GM23338 (cell line): ENCODE results near the gene IL36A. TPM values are rescaled to one million over a fixed set of nuclear protein-coding genes. Genes with fewer than 3 reads are reported as not detected.

Experiments used
- ATAC-seq: fragments of 200-7000 bp; cut with Tn5 transposase; 3 replicates; pipeline ENCODE4 v1.9.1; 2020
- DNase-seq: peaks from one replicate; pipeline ENCODE4 v3.0.0-alpha.2; 2015; ENCODE audit warnings: low spot score
- H2AFZ ChIP-seq: fragments of 200-600 bp; sonication (generic); 2 replicates; pipeline ENCODE4 v1.8.0; 2016; ENCODE audit warnings: antibody characterized with exemption, mild to moderate bottlenecking, moderate library complexity
- H3F3A ChIP-seq: fragments of 200-600 bp; sonication (generic); replicated peaks from 2 replicates; pipeline ENCODE4 v1.8.0; 2017; ENCODE audit warnings: antibody characterized with exemption, mixed run types, low read depth
- H3K27ac ChIP-seq: fragments of 200-600 bp; sonication (generic); 2 replicates; pipeline ENCODE4 v1.6.1; 2016; ENCODE audit warnings: low read depth
- H3K27me3 ChIP-seq: fragments of 200-600 bp; sonication (generic); 2 replicates; pipeline ENCODE4 v1.8.0; 2016; ENCODE audit warnings: mild to moderate bottlenecking, mixed run types, moderate library complexity; ENCODE audit not compliant: insufficient read depth
- H3K36me3 ChIP-seq: fragments of 200-600 bp; sonication (generic); 2 replicates; pipeline ENCODE4 v1.8.0; 2016; ENCODE audit warnings: mild to moderate bottlenecking; ENCODE audit not compliant: insufficient read depth
- H3K4me1 ChIP-seq: fragments of 200-600 bp; sonication (generic); 2 replicates; pipeline ENCODE4 v1.8.0; 2016; ENCODE audit warnings: mild to moderate bottlenecking, moderate library complexity; ENCODE audit not compliant: insufficient read depth
- H3K4me2 ChIP-seq: fragments of 200-600 bp; sonication (generic); 2 replicates; pipeline ENCODE4 v1.7.1; 2017; ENCODE audit warnings: mixed run types
- H3K4me3 ChIP-seq: fragments of 200-600 bp; sonication (generic); 2 replicates; pipeline ENCODE4 v1.6.1; 2016; ENCODE audit warnings: mixed run types
- H3K79me2 ChIP-seq: fragments of 200-600 bp; sonication (generic); replicated peaks from 2 replicates; pipeline ENCODE4 v1.8.0; 2017; ENCODE audit warnings: mild to moderate bottlenecking; ENCODE audit not compliant: insufficient read depth
- H3K9me2 ChIP-seq: fragments of 200-600 bp; sonication (generic); 2 replicates; pipeline ENCODE4 v1.8.0; 2017; ENCODE audit not compliant: insufficient read depth
- H4K20me1 ChIP-seq: fragments of 200-600 bp; sonication (generic); replicated peaks from 2 replicates; pipeline ENCODE4 v1.8.0; 2017; ENCODE audit warnings: mild to moderate bottlenecking; ENCODE audit not compliant: insufficient read depth
- H3K27ac Mint-ChIP-seq: 2 replicates; pipeline ENCODE4 v1.8.0; 2020; ENCODE audit warnings: inconsistent platforms, mild to moderate bottlenecking, moderate library complexity, mixed read lengths
- H3K27me3 Mint-ChIP-seq: 3 replicates; pipeline ENCODE4 v1.8.0; 2022; ENCODE audit warnings: low read depth, mild to moderate bottlenecking, moderate library complexity, mixed read lengths, inconsistent platforms; ENCODE audit not compliant: insufficient read depth, poor library complexity
- H3K36me3 Mint-ChIP-seq: 3 replicates; pipeline ENCODE4 v1.8.0; 2021; ENCODE audit warnings: low read depth, mild to moderate bottlenecking, inconsistent platforms, moderate library complexity, mixed read lengths
- H3K4me1 Mint-ChIP-seq: 3 replicates; pipeline ENCODE4 v1.8.0; 2020; ENCODE audit warnings: mild to moderate bottlenecking, inconsistent platforms, mixed read lengths
- H3K4me3 Mint-ChIP-seq: 3 replicates; pipeline ENCODE4 v1.8.0; 2021; ENCODE audit warnings: moderate library complexity, mild to moderate bottlenecking, inconsistent platforms, mixed read lengths
- H3K9me3 Mint-ChIP-seq: 3 replicates; pipeline ENCODE4 v1.8.0; 2020; ENCODE audit warnings: moderate library complexity, mild to moderate bottlenecking, inconsistent platforms, mixed read lengths
- EZH2 ChIP-seq: fragments of 200-600 bp; sonication (generic); IDR thresholded peaks from one replicate; pipeline ENCODE4 v1.8.0; 2017; ENCODE audit warnings: antibody characterized with exemption, mild to moderate bottlenecking, low read depth; ENCODE audit not compliant: unreplicated experiment
- NANOG ChIP-seq: IDR thresholded peaks from 2 replicates; pipeline ENCODE4 v1.6.1; 2016; ENCODE audit warnings: antibody characterized with exemption, borderline replicate concordance
- ZNF114 ChIP-seq: fragments of 250-450 bp; sonication (Bioruptor Pico); IDR thresholded peaks from 2 replicates; pipeline ENCODE4 v1.5.0; 2020; ENCODE audit warnings: mild to moderate bottlenecking, moderate library complexity
- ZNF331 ChIP-seq: fragments of 250-450 bp; sonication (Bioruptor Pico); IDR thresholded peaks from 2 replicates; pipeline ENCODE4 v1.5.0; 2020; ENCODE audit warnings: low read depth, mild to moderate bottlenecking, moderate library complexity
- polyA plus RNA-seq: library from polyadenylated mRNA; unstranded; fragments of >200 nt; fragmentation: Nextera tagmentation; extraction: Ambion mirVana; gene quantifications from 2 replicates; pipeline ENCODE4 v1.2.1, GENCODE V29; 2016
- total RNA-seq: library from RNA; depleted of rRNA; stranded (reverse); fragments of >200 nt; shearing (Covaris generic); gene quantifications from 2 replicates; pipeline ENCODE4 v1.2.3, GENCODE V29; 2014
- TF ChIP-seq, protein P1 (sequence below), 2 experiments: fragments of 200-600 bp in 1 of 2; sonication (generic) in 1 of 2; conservative IDR thresholded peaks; 2 replicates each; pipeline versions ENCODE4 v1.5.1 to v1.6.1; 2016 to 2017; ENCODE audit warnings: antibody characterized with exemption in 2 of 2, low read depth in 2 of 2, mild to moderate bottlenecking in 2 of 2, moderate library complexity in 1 of 2
- TF ChIP-seq, protein P2 (sequence below): IDR thresholded peaks from 2 replicates; pipeline ENCODE4 v1.6.1; 2016; ENCODE audit warnings: antibody characterized with exemption
- TF ChIP-seq, protein P3 (sequence below): fragments of 250-450 bp; sonication (Bioruptor Pico); IDR thresholded peaks from 2 replicates; pipeline ENCODE4 v1.5.0; 2020; ENCODE audit warnings: mild to moderate bottlenecking, moderate library complexity

The IL36A gene
- total and polyA plus RNA-seq, 2 experiments from 2014 or later, result not detected

DNA sequence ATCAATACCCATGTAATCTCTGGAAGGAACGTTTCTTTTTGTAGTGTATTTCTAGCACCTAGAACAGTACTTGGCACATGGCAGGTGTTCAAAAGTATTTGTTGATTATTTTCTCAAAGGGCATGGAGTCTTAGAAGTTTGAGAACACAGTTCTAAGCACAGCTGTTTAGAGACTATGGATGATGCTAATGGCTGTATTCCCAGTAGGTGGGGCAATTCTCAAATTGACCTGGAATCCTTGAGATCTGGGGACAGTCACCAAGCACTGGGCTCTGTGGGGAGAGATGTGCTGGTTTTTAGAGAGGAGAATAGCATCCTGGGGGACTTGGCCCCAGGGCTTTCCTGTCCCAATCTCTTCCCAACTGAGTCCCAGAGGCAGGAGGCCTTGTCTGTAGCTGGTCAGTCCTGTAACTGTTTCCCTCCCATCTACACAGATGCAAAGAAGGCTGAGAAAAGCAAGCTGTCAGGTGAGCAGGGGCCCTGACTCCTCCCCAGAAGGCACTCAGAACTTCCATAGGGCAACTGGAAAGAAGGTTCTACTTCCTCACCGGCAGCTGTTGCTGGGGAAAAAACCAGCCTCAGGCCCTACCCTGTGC lies 44.9 kb upstream of the IL36A start:
- Mint-ChIP-seq H3K27me3 (peaks cover 2% of the 10 kb centered on the region), H3K9me3 (no peaks in the 10 kb centered on the region), H3K36me3 (no peaks in the 10 kb centered on the region), H3K4me3 (no peak overlapping the region), H3K27ac (no peak overlapping the region), H3K4me1 (no peaks in the 10 kb centered on the region)
- no peak overlapping the region for H3K4me3 ChIP-seq
- TF ChIP-seq, protein P1, sequence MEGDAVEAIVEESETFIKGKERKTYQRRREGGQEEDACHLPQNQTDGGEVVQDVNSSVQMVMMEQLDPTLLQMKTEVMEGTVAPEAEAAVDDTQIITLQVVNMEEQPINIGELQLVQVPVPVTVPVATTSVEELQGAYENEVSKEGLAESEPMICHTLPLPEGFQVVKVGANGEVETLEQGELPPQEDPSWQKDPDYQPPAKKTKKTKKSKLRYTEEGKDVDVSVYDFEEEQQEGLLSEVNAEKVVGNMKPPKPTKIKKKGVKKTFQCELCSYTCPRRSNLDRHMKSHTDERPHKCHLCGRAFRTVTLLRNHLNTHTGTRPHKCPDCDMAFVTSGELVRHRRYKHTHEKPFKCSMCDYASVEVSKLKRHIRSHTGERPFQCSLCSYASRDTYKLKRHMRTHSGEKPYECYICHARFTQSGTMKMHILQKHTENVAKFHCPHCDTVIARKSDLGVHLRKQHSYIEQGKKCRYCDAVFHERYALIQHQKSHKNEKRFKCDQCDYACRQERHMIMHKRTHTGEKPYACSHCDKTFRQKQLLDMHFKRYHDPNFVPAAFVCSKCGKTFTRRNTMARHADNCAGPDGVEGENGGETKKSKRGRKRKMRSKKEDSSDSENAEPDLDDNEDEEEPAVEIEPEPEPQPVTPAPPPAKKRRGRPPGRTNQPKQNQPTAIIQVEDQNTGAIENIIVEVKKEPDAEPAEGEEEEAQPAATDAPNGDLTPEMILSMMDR (conservative IDR thresholded peaks at IDR 0.05; ENCODE audit: low read depth in 2 of 2), result peak; percentile 30 to 35
- no peak for TF ChIP-seq EZH2
- TF ChIP-seq ZNF331 (CRISPR knock-in tag), result no peak
- TF ChIP-seq, protein P2, sequence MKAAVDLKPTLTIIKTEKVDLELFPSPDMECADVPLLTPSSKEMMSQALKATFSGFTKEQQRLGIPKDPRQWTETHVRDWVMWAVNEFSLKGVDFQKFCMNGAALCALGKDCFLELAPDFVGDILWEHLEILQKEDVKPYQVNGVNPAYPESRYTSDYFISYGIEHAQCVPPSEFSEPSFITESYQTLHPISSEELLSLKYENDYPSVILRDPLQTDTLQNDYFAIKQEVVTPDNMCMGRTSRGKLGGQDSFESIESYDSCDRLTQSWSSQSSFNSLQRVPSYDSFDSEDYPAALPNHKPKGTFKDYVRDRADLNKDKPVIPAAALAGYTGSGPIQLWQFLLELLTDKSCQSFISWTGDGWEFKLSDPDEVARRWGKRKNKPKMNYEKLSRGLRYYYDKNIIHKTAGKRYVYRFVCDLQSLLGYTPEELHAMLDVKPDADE, result no peak
- ATAC-seq, result peak; percentile 26; the same call in 2 of the 3 replicates
- no peak overlapping the region for H3K27ac ChIP-seq
- no peaks in the 10 kb centered on the region for H3K9me2 ChIP-seq
- DNase-seq, result peak; percentile 39
- H3K27me3 ChIP-seq, result no peaks in the 10 kb centered on the region
- no peak overlapping the region for H2AFZ ChIP-seq
- no peaks in the 10 kb centered on the region for H3K79me2 ChIP-seq
- H4K20me1 ChIP-seq, result no peaks in the 10 kb centered on the region
- peaks cover 4% of the 10 kb centered on the region; the same call in 1 of the 2 replicates for H3K4me1 ChIP-seq
- no peaks in the 10 kb centered on the region for H3F3A ChIP-seq
- H3K36me3 ChIP-seq, result no peaks in the 10 kb centered on the region
- H3K4me2 ChIP-seq, result no peak overlapping the region

DNA sequence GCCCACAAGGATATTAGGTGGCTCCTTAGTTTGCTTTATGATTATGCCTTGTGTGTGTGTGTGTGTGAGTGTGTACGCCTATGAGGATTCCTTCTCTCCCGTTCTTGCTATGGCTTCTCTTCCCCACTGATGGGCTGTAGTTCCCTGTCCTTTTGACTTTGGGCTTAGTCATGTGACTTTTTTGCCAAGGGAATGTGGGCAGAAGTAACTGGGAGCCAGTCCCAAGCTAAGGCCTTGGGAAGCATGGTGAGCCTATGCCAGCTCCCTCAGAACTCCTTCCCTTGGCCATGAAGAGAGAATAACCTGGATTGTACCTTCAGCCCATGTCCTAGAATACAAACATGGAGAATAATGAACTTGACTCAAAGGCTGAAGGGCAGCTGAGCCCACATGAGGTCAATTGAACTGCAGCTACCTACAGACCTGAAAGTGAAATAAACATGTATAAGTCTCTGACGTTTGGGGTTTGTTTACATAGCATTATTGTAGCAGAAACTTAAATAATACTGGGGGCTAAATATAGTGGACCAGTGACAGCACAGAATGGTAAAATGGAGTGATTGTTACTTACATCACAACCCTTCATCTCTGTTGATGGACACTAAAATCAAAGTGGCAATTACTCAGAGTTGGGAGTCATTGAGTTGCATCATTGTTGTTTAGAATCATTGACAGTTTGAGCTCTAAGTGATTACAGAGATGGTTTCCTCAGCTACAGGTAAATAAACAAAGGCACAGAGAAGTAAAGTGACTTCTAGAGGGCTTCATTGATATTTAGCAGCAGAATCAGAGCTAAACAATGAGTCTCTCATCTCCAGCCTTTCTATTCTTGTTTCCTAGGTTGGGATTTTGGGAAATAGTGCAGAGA lies 42.7 kb upstream of the IL36A start:
- Histone ChIP-seq H3K9me2 (no peaks in the 10 kb centered on the region), H4K20me1 (no peaks in the 10 kb centered on the region), H3K4me1 (peaks cover 4% of the 10 kb centered on the region; the same call in 1 of the 2 replicates), H3K79me2 (no peaks in the 10 kb centered on the region), H3K4me2 (no peak overlapping the region), H2AFZ (no peak overlapping the region), H3F3A (no peaks in the 10 kb centered on the region), H3K4me3 (no peak overlapping the region), H3K36me3 (no peaks in the 10 kb centered on the region), H3K27me3 (no peaks in the 10 kb centered on the region), H3K27ac (no peak overlapping the region)
- H3K36me3 Mint-ChIP-seq, result no peaks in the 10 kb centered on the region
- H3K27ac Mint-ChIP-seq, result no peak overlapping the region
- H3K27me3 Mint-ChIP-seq, result peaks cover 2% of the 10 kb centered on the region
- ATAC-seq (no peak), DNase-seq (no peak)
- H3K4me1 Mint-ChIP-seq, result no peaks in the 10 kb centered on the region
- no peak overlapping the region for H3K4me3 Mint-ChIP-seq
- no peaks in the 10 kb centered on the region for H3K9me3 Mint-ChIP-seq
- TF ChIP-seq EZH2, result no peak
- TF ChIP-seq ZNF331 (CRISPR knock-in tag), result no peak
- TF ChIP-seq, protein P1 (conservative IDR thresholded peaks at IDR 0.05; ENCODE audit: low read depth in 2 of 2), result no peak
- TF ChIP-seq ZNF114, result no peak
- TF ChIP-seq, protein P3, sequence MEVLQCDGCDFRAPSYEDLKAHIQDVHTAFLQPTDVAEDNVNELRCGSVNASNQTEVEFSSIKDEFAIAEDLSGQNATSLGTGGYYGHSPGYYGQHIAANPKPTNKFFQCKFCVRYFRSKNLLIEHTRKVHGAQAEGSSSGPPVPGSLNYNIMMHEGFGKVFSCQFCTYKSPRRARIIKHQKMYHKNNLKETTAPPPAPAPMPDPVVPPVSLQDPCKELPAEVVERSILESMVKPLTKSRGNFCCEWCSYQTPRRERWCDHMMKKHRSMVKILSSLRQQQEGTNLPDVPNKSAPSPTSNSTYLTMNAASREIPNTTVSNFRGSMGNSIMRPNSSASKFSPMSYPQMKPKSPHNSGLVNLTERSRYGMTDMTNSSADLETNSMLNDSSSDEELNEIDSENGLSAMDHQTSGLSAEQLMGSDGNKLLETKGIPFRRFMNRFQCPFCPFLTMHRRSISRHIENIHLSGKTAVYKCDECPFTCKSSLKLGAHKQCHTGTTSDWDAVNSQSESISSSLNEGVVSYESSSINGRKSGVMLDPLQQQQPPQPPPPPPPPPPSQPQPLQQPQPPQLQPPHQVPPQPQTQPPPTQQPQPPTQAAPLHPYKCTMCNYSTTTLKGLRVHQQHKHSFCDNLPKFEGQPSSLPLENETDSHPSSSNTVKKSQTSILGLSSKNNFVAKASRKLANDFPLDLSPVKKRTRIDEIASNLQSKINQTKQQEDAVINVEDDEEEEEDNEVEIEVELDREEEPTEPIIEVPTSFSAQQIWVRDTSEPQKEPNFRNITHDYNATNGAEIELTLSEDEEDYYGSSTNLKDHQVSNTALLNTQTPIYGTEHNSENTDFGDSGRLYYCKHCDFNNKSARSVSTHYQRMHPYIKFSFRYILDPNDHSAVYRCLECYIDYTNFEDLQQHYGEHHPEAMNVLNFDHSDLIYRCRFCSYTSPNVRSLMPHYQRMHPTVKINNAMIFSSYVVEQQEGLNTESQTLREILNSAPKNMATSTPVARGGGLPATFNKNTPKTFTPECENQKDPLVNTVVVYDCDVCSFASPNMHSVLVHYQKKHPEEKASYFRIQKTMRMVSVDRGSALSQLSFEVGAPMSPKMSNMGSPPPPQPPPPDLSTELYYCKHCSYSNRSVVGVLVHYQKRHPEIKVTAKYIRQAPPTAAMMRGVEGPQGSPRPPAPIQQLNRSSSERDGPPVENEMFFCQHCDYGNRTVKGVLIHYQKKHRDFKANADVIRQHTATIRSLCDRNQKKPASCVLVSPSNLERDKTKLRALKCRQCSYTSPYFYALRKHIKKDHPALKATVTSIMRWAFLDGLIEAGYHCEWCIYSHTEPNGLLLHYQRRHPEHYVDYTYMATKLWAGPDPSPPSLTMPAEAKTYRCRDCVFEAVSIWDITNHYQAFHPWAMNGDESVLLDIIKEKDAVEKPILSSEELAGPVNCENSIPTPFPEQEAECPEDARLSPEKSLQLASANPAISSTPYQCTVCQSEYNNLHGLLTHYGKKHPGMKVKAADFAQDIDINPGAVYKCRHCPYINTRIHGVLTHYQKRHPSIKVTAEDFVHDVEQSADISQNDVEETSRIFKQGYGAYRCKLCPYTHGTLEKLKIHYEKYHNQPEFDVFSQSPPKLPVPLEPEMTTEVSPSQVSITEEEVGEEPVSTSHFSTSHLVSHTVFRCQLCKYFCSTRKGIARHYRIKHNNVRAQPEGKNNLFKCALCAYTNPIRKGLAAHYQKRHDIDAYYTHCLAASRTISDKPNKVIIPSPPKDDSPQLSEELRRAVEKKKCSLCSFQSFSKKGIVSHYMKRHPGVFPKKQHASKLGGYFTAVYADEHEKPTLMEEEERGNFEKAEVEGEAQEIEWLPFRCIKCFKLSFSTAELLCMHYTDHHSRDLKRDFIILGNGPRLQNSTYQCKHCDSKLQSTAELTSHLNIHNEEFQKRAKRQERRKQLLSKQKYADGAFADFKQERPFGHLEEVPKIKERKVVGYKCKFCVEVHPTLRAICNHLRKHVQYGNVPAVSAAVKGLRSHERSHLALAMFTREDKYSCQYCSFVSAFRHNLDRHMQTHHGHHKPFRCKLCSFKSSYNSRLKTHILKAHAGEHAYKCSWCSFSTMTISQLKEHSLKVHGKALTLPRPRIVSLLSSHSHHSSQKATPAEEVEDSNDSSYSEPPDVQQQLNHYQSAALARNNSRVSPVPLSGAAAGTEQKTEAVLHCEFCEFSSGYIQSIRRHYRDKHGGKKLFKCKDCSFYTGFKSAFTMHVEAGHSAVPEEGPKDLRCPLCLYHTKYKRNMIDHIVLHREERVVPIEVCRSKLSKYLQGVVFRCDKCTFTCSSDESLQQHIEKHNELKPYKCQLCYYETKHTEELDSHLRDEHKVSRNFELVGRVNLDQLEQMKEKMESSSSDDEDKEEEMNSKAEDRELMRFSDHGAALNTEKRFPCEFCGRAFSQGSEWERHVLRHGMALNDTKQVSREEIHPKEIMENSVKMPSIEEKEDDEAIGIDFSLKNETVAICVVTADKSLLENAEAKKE (CRISPR knock-in tag), result no peak
- no peak for TF ChIP-seq NANOG
